Vagina (tissue), 2 donors: ENCODE measurements around the gene PTRH1.

Experiments
- POLR2A ChIP-seq, 2 donors: fragments of 450-650 bp; IDR thresholded peaks; one replicate each; pipeline ENCODE4 v1.6.1; 2017; ENCODE audit warnings: antibody characterized with exemption in 2 of 2, mild to moderate bottlenecking in 2 of 2, moderate library complexity in 2 of 2
- TF ChIP-seq, protein P1 (sequence below), 3 experiments: fragments of 450-650 bp in 2 of 3; fragments of 200-600 bp in 1 of 3; sonication (generic) in 1 of 3; IDR thresholded peaks; one replicate each; pipeline ENCODE4 v1.5.1; 2017 to 2019; ENCODE audit warnings: antibody characterized with exemption in 3 of 3, mild to moderate bottlenecking in 2 of 3, moderate library complexity in 2 of 3

DNA sequence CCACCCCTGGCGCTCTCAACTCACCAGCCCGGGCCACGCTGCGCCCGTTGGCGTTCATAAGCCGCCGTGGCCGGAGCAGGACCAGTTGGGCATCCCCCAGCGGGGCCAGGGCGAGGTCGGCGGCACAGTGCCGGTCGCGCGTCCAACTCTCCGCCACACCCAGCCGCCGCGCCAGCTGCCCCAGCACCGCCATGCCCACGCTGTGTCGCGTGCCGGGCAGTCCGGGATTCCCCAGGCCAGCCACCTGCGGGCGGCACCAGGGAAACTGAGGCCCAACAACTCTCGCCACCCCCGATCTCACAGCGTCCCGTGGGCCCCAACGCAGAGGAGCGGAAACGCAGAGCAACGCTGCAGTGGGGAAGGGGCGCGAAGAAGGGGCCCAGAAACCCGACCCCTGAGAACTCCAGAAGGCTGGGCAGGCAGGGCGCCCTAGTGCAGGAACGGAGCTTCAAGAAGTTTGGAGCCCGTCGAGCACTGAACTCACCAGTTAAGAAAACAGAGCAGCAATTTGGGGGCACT is 453 bp downstream of the PTRH1 start:
- TF ChIP-seq, protein P1, sequence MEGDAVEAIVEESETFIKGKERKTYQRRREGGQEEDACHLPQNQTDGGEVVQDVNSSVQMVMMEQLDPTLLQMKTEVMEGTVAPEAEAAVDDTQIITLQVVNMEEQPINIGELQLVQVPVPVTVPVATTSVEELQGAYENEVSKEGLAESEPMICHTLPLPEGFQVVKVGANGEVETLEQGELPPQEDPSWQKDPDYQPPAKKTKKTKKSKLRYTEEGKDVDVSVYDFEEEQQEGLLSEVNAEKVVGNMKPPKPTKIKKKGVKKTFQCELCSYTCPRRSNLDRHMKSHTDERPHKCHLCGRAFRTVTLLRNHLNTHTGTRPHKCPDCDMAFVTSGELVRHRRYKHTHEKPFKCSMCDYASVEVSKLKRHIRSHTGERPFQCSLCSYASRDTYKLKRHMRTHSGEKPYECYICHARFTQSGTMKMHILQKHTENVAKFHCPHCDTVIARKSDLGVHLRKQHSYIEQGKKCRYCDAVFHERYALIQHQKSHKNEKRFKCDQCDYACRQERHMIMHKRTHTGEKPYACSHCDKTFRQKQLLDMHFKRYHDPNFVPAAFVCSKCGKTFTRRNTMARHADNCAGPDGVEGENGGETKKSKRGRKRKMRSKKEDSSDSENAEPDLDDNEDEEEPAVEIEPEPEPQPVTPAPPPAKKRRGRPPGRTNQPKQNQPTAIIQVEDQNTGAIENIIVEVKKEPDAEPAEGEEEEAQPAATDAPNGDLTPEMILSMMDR (IDR thresholded peaks at IDR 0.05) = no peak
- TF ChIP-seq POLR2A (IDR thresholded peaks at IDR 0.05) = no peak
